Karpas-422 (cell line): Measurements from ENCODE around the gene AQP11. TPM values are rescaled to one million over a fixed set of nuclear protein-coding genes. Genes with fewer than 3 reads are reported as not detected.
A peak's percentile ranks its signal among the peaks of the same experiment; 100 is the strongest.
"Not testable (repeated sequence)": the region's sequence is repeated elsewhere in the genome, so short reads cannot be mapped to it uniquely, and the experiment has no call there.

Experiments
- DNase-seq: peaks from one replicate; pipeline ENCODE4 v3.0.0-alpha.2; 2015
- H2AFZ ChIP-seq: fragments of 200-600 bp; sonication (generic); 2 replicates; pipeline ENCODE4 v1.6.1; 2014; ENCODE audit warnings: antibody characterized with exemption, low read length, mixed read lengths
- H3K27ac ChIP-seq: fragments of 200-600 bp; sonication (generic); 2 replicates; pipeline ENCODE4 v1.5.1; 2014; ENCODE audit warnings: mild to moderate bottlenecking, low read length, moderate library complexity
- H3K27me3 ChIP-seq: fragments of 200-600 bp; sonication (generic); 2 replicates; pipeline ENCODE4 v1.6.1; 2014; ENCODE audit warnings: low read length, mixed read lengths
- H3K36me3 ChIP-seq: fragments of 200-600 bp; sonication (generic); 2 replicates; pipeline ENCODE4 v1.6.1; 2014; ENCODE audit warnings: low read length, mixed read lengths; ENCODE audit not compliant: insufficient read depth
- H3K4me1 ChIP-seq: fragments of 200-600 bp; sonication (generic); 2 replicates; pipeline ENCODE4 v1.6.1; 2014; ENCODE audit warnings: mild to moderate bottlenecking, low read length, mixed read lengths
- H3K4me2 ChIP-seq: fragments of 200-600 bp; sonication (generic); 2 replicates; pipeline ENCODE4 v1.6.1; 2014; ENCODE audit warnings: low read length, low read depth, mild to moderate bottlenecking; ENCODE audit not compliant: poor library complexity, severe bottlenecking
- H3K4me3 ChIP-seq: fragments of 200-600 bp; sonication (generic); 2 replicates; pipeline ENCODE4 v1.5.1; 2014; ENCODE audit warnings: mild to moderate bottlenecking, antibody characterized with exemption, low read length, mixed read lengths
- H3K79me2 ChIP-seq: fragments of 200-600 bp; sonication (generic); 2 replicates; pipeline ENCODE4 v1.6.1; 2014; ENCODE audit warnings: mild to moderate bottlenecking, low read length, mixed read lengths
- H3K9ac ChIP-seq: fragments of 200-600 bp; sonication (generic); 2 replicates; pipeline ENCODE4 v1.6.0; 2014; ENCODE audit warnings: low read length
- H3K9me2 ChIP-seq: fragments of 200-600 bp; sonication (generic), shearing (Covaris generic); replicated peaks from 2 replicates; pipeline ENCODE4 v1.6.0; 2014; ENCODE audit warnings: mild to moderate bottlenecking, low read length, moderate library complexity; ENCODE audit not compliant: insufficient read depth
- H3K9me3 ChIP-seq: fragments of 300-700, 200-600 bp; sonication (generic); 2 replicates; pipeline ENCODE4 v1.6.1; 2014; ENCODE audit warnings: low read length, mixed read lengths
- H4K20me1 ChIP-seq: fragments of 200-600 bp; sonication (generic); 2 replicates; pipeline ENCODE4 v1.6.1; 2014; ENCODE audit warnings: mild to moderate bottlenecking, antibody characterized with exemption, low read length, low read depth; ENCODE audit not compliant: insufficient read depth
- total RNA-seq: library from RNA; depleted of rRNA; stranded (reverse); fragments of >200 nt; shearing (Covaris generic); gene quantifications from 2 replicates; pipeline ENCODE4 v1.2.3, GENCODE V29; 2014; ENCODE audit warnings: low replicate concordance

Gene AQP11
- total RNA-seq, 1 experiment from 2014 or later, result 1.9 TPM

DNA sequence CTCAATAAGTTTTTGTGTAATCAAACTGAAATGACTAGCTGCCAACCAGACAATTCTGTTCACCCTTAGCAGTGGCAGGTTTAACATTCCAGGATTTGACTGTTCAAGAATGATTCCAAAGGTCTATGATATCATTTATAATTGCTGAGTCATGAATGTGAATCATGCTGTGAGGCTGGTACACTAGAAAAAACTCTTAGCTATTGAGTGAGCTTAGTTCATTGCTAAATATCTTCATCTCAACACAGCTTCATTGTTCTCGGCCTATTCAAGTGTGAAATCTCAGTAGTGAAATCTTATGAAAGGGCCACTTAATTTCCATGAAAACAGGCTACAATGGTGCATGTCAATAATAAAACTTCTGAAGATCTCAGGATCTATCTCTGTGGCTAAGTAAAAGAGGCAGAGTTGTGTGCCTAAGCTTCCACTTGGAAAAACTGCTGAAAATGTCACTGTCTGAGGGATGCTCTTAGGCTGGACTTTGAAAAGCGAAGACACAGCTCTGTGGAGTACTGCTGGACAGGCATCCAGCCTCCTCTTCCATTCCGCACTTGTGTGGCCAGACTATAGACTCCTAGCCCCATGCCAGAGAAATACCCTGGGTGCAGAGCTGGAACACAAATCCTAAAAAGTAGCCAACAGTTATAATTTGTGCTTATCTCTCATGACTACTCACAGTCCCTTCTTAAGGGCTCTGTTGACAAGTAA lies 12.8 kb downstream of the AQP11 start:
- no peaks in the 10 kb centered on the region for H3K9me3 ChIP-seq
- no peak overlapping the region for H3K4me2 ChIP-seq
- H3K27ac ChIP-seq, result no peak overlapping the region
- H3K9me2 ChIP-seq, result no peaks in the 10 kb centered on the region
- H3K9ac ChIP-seq, result no peak overlapping the region
- no peaks in the 10 kb centered on the region for H3K79me2 ChIP-seq
- no peaks in the 10 kb centered on the region for H4K20me1 ChIP-seq
- peaks cover 13% of the 10 kb centered on the region; the same call in 1 of the 2 replicates for H3K36me3 ChIP-seq
- no peak overlapping the region for H3K4me3 ChIP-seq
- H2AFZ ChIP-seq, result no peak overlapping the region
- no peak for DNase-seq
- no peaks in the 10 kb centered on the region for H3K4me1 ChIP-seq
- no peaks in the 10 kb centered on the region for H3K27me3 ChIP-seq

DNA sequence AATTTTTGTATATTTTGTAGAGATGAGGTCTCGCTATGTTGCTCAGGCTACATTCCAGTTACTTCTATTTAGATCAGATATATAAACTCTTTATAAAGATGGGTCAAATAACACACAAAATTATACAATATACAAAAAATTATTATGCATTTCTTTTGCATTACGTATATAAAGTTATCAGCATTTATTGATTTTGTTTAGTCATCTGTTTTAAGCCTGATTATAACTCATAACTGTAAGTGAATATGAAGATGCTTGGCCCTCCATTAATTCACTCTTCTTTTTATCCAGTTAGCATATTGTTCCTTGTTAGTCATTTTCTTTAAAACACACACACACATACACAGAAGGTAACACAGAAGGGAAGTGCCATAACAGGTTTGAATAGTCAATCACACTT lies 14.5 kb downstream of the AQP11 start:
- H3K36me3 ChIP-seq, result peaks cover 18% of the 10 kb centered on the region; the same call in 1 of the 2 replicates
- H3K9ac ChIP-seq, result no peak overlapping the region
- H3K4me2 ChIP-seq, result no peak overlapping the region
- no peaks in the 10 kb centered on the region for H3K79me2 ChIP-seq
- H3K27me3 ChIP-seq, result no peaks in the 10 kb centered on the region
- no peak for DNase-seq
- no peaks in the 10 kb centered on the region for H3K4me1 ChIP-seq
- no peaks in the 10 kb centered on the region for H4K20me1 ChIP-seq
- H3K4me3 ChIP-seq, result no peak overlapping the region
- no peak overlapping the region for H3K27ac ChIP-seq
- H2AFZ ChIP-seq, result no peak overlapping the region
- no peaks in the 10 kb centered on the region for H3K9me3 ChIP-seq
- H3K9me2 ChIP-seq, result no peaks in the 10 kb centered on the region

DNA sequence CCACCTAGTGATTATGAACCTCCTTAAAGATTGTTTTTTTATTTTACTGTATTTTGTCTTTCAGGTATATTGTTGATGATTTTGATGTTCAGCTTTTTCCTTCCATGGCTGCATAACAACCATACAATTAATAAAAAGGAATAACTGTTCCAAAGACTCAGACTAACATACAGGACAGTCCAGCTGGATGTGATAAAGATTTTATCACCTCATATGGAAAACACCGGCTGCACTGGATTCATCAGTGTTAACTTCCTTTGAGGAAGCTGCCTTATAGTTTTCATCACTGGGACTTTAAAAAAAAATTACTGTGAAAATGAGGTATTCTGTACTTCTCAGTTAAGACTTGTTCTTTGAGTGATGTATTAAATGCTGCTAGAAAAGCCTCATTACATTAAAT lies 19.5 kb downstream of the AQP11 start:
- Histone ChIP-seq H3K4me3 (no peak overlapping the region), H3K36me3 (peaks cover 26% of the 10 kb centered on the region; the same call in 1 of the 2 replicates), H3K4me1 (no peaks in the 10 kb centered on the region), H3K27me3 (no peaks in the 10 kb centered on the region), H2AFZ (no peak overlapping the region), H3K9me2 (no peaks in the 10 kb centered on the region), H3K79me2 (no peaks in the 10 kb centered on the region), H3K27ac (no peak overlapping the region), H3K9me3 (no peaks in the 10 kb centered on the region), H3K9ac (no peak overlapping the region), H4K20me1 (no peaks in the 10 kb centered on the region), H3K4me2 (no peak overlapping the region)
- DNase-seq, result no peak

DNA sequence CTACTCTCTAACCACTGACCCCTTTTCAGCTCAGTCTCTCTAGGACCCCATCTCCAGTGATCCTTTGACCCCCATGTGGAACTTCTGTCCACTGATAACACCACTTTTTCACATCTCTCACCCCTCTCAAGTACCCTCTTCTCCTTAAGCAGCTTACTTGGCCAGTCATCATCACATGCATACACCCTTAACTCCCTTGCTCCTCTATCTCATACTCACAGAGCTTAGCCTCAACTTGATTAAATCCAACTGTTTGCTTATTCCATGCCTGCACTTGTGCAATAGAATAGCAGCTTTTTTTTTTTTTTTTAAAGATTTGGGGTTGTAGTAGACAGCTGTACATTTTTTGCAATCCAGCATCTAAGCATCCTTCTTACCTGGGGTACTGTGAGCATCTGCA lies 22.2 kb downstream of the AQP11 start:
- Histone ChIP-seq H3K4me3 (no peak overlapping the region), H3K9me2 (no peaks in the 10 kb centered on the region), H4K20me1 (no peaks in the 10 kb centered on the region), H3K27me3 (no peaks in the 10 kb centered on the region), H3K4me2 (no peak overlapping the region), H3K9me3 (no peaks in the 10 kb centered on the region), H2AFZ (no peak overlapping the region), H3K79me2 (no peaks in the 10 kb centered on the region), H3K36me3 (peaks cover 26% of the 10 kb centered on the region; the same call in 1 of the 2 replicates), H3K4me1 (no peaks in the 10 kb centered on the region), H3K9ac (no peak overlapping the region), H3K27ac (no peak overlapping the region)
- no peak for DNase-seq

DNA sequence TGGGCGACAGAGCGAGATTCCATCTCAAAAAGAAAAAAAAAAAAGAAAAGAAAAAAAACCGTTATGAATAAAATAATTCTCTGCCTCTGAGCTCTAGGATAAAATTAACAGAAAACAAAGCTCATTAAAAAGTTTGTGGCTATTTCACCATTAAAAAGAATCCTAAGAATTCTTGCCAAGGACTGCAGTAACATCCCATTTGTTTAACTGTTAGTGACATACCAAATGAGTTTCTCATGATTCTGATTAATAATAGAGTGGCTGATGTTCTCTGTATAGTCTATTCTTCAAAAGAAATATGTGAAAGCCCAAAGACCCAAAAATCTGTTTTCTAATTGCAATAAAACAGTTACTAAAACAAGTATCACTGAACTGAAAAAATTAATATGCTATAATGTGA lies 28.1 kb downstream of the AQP11 start:
- Histone ChIP-seq H3K27me3 (no peaks in the 10 kb centered on the region), H3K9me3 (no peaks in the 10 kb centered on the region), H3K36me3 (peaks cover 43% of the 10 kb centered on the region; the same call in 1 of the 2 replicates), H4K20me1 (no peaks in the 10 kb centered on the region), H3K4me3 (no peak overlapping the region), H2AFZ (no peak overlapping the region), H3K9me2 (no peaks in the 10 kb centered on the region), H3K79me2 (no peaks in the 10 kb centered on the region), H3K27ac (no peak overlapping the region), H3K4me2 (no peak overlapping the region), H3K9ac (no peak overlapping the region), H3K4me1 (no peaks in the 10 kb centered on the region)
- no peak for DNase-seq

DNA sequence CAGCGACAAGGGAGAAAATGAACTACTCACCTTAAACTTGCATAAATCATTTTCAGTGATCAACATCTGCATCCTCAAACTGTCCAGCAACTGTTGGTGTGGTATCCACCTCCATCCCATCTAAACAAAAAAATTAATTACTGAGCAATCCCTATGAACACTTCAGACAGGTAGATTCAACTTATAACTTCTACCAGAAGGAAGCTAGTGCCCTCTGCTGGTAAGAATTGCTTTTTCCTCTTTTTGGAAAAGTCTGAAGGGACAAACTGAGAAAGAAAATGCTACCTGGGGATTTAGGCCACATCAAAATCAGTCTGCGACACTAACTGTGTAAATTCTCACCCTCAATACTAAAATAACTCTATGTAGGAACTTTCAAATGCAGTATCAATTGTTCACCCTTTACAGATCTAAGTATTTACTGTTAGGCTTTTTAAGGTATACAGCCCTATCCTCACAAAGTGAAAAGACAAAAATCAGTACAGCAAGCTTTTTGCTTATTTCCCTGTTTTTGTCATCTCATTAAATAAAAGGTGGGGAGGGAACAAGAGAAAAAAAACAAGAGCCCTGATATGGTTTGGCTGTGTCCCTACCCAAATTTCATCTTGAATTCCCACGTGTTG lies 29.9 kb downstream of the AQP11 start:
- H2AFZ ChIP-seq, result no peak overlapping the region
- H3K9me2 ChIP-seq, result no peaks in the 10 kb centered on the region
- H4K20me1 ChIP-seq, result no peaks in the 10 kb centered on the region
- H3K27ac ChIP-seq, result no peak overlapping the region
- no peaks in the 10 kb centered on the region for H3K9me3 ChIP-seq
- peaks cover 43% of the 10 kb centered on the region for H3K36me3 ChIP-seq
- no peak overlapping the region for H3K4me3 ChIP-seq
- no peak overlapping the region for H3K4me2 ChIP-seq
- peak; percentile 85 for DNase-seq
- H3K9ac ChIP-seq, result no peak overlapping the region
- no peaks in the 10 kb centered on the region for H3K4me1 ChIP-seq
- no peaks in the 10 kb centered on the region for H3K27me3 ChIP-seq
- no peaks in the 10 kb centered on the region for H3K79me2 ChIP-seq

DNA sequence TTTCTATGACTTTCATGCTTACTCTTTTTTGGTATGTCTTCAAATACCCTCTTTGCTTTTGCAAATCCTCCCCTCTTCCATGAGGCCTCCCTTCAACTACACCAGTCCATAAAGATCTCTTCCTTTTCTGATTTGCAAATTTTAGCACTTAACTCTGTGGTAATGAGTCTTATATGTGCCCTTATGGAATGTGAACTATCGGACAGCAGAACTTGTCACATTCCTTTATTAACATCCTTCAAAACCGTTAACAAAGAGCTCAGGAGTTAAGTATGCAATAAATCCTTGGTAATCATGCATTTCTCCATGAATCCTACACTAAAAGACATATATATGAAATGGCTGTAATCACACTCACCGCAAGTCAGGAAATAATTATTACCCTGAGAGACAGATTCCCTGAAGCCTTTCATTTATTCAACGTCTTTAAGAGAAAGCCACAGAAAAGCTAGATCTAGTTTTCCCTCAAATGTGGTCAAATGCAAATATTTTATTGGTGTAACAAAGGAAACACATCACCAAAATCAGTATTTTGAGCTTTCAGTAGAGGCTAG lies 40.5 kb downstream of the AQP11 start:
- H3K9ac ChIP-seq, result no peak overlapping the region
- no peak overlapping the region for H3K4me3 ChIP-seq
- H3K9me3 ChIP-seq, result no peaks in the 10 kb centered on the region
- H3K27ac ChIP-seq, result no peak overlapping the region
- H4K20me1 ChIP-seq, result no peaks in the 10 kb centered on the region
- H3K9me2 ChIP-seq, result no peaks in the 10 kb centered on the region
- H2AFZ ChIP-seq, result no peak overlapping the region
- peaks cover 86% of the 10 kb centered on the region for H3K79me2 ChIP-seq
- no peak for DNase-seq
- peaks cover 7% of the 10 kb centered on the region for H3K4me1 ChIP-seq
- peaks cover 12% of the 10 kb centered on the region for H3K36me3 ChIP-seq
- no peaks in the 10 kb centered on the region for H3K27me3 ChIP-seq
- H3K4me2 ChIP-seq, result no peak overlapping the region

DNA sequence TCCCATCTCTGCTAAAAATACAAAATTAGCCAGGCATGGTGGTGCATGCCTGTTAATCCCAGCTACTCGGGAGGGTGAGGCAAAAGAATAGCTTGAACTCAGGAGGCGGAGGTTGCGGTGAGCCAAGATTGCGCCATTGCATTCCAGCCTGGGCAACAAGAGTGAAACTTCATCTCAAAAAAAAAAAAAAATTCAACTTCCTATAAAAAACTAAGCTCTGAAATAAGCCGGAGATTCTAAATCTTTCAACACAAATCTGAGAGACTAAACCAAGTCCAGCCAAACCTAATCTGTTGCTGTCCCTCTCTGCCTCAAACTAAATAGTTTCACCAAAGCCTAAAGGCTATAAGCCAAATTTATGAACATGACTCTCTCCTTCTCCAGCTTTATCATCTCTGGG lies 44.2 kb downstream of the AQP11 start:
- peaks cover 91% of the 10 kb centered on the region for H3K79me2 ChIP-seq
- not testable (repeated sequence) for H3K9ac ChIP-seq, H3K27me3 ChIP-seq, H3K4me3 ChIP-seq, H3K4me2 ChIP-seq, H3K36me3 ChIP-seq, H2AFZ ChIP-seq, H4K20me1 ChIP-seq, H3K9me2 ChIP-seq, H3K27ac ChIP-seq, DNase-seq, H3K9me3 ChIP-seq
- H3K4me1 ChIP-seq, result peaks cover 26% of the 10 kb centered on the region
